Measurements from ENCODE around the gene BIRC2.

Gene BIRC2

DNA sequence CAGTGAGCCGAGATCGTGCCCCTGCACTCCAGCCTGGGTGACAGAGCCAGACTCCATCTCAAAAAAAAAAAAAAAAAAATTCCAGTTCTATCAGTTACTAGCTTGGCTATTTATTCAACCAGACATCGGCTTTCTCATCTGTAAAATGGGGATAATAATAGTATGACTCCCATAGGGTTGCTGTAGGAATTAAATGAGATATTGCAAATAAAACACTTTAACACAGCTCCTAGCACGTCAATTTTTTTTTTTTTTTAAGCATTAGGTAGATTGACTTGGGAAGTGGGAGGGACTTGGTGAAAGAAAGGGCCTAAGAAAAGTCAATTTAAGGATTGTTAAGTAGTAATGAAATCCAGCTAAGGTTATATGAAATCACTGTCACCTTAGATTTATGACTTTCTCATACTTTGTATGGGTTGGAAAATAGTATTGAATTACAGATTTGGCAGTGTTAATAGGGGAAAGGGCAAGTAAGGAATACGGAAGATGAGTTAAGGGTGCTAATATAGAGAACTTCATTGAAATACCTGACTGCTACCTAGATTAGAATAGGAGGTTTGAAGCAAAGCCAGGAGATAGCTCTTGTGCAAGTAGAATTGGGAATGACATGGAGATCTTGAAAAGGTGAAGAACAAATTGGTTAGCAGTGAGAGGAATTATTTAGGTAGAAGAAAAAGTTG, 28.8 kb downstream of the BIRC2 start:
- H3K27me3 ChIP-seq (ENCODE audit: low read depth, low read length), result no peaks in the 10 kb centered on the region
- no peak overlapping the region for H3K9ac ChIP-seq (ENCODE audit: low read length)
- TF ChIP-seq, protein P1, sequence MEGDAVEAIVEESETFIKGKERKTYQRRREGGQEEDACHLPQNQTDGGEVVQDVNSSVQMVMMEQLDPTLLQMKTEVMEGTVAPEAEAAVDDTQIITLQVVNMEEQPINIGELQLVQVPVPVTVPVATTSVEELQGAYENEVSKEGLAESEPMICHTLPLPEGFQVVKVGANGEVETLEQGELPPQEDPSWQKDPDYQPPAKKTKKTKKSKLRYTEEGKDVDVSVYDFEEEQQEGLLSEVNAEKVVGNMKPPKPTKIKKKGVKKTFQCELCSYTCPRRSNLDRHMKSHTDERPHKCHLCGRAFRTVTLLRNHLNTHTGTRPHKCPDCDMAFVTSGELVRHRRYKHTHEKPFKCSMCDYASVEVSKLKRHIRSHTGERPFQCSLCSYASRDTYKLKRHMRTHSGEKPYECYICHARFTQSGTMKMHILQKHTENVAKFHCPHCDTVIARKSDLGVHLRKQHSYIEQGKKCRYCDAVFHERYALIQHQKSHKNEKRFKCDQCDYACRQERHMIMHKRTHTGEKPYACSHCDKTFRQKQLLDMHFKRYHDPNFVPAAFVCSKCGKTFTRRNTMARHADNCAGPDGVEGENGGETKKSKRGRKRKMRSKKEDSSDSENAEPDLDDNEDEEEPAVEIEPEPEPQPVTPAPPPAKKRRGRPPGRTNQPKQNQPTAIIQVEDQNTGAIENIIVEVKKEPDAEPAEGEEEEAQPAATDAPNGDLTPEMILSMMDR (IDR thresholded peaks at IDR 0.05; ENCODE audit: low read depth, low read length), result no peak
- TF ChIP-seq EZH2phosphoT487 (IDR thresholded peaks at IDR 0.05; ENCODE audit: low read depth), result no peak
- no peak overlapping the region for H3K4me3 ChIP-seq (ENCODE audit: low read length)
- no peaks in the 10 kb centered on the region for H3K79me2 ChIP-seq (ENCODE audit: low read length)
- no peaks in the 10 kb centered on the region for H3K4me1 ChIP-seq (ENCODE audit: low read length)
- H3K9me3 ChIP-seq (ENCODE audit: insufficient read depth, low read length), result no peaks in the 10 kb centered on the region
- H4K20me1 ChIP-seq (ENCODE audit: insufficient read depth, low read length), result 0 out of 2 replicates have a peak, but pooled peaks cover 2% of the 10 kb centered on the region
- H3K27ac ChIP-seq (ENCODE audit: low read length), result no peak overlapping the region
- H2AFZ ChIP-seq (ENCODE audit: low read depth, low read length), result no peak overlapping the region
- H3K36me3 ChIP-seq (replicated peaks; ENCODE audit: low read depth, low read length), result peaks cover 14% of the 10 kb centered on the region
- H3K4me2 ChIP-seq (ENCODE audit: low read length), result no peak overlapping the region

DNA sequence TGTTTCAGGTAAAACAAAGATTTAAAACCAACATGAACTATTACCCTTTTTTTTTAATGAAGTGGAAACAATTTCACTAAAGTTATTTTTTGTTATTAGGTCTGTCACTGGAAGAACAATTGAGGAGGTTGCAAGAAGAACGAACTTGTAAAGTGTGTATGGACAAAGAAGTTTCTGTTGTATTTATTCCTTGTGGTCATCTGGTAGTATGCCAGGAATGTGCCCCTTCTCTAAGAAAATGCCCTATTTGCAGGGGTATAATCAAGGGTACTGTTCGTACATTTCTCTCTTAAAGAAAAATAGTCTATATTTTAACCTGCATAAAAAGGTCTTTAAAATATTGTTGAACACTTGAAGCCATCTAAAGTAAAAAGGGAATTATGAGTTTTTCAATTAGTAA, 30.9 kb downstream of the BIRC2 start:
- H2AFZ ChIP-seq (ENCODE audit: low read depth, low read length), result no peak overlapping the region
- no peak overlapping the region for H3K4me3 ChIP-seq (ENCODE audit: low read length)
- no peaks in the 10 kb centered on the region for H3K9me3 ChIP-seq (ENCODE audit: insufficient read depth, low read length)
- no peaks in the 10 kb centered on the region for H3K79me2 ChIP-seq (ENCODE audit: low read length)
- 0 out of 2 replicates have a peak, but pooled peaks cover 2% of the 10 kb centered on the region for H4K20me1 ChIP-seq (ENCODE audit: insufficient read depth, low read length)
- no peaks in the 10 kb centered on the region for H3K4me1 ChIP-seq (ENCODE audit: low read length)
- H3K27ac ChIP-seq (ENCODE audit: low read length), result no peak overlapping the region
- no peak overlapping the region for H3K9ac ChIP-seq (ENCODE audit: low read length)
- H3K27me3 ChIP-seq (ENCODE audit: low read depth, low read length), result no peaks in the 10 kb centered on the region
- TF ChIP-seq, protein P1 (IDR thresholded peaks at IDR 0.05; ENCODE audit: low read depth, low read length), result no peak
- TF ChIP-seq EZH2phosphoT487 (IDR thresholded peaks at IDR 0.05; ENCODE audit: low read depth), result no peak
- H3K4me2 ChIP-seq (ENCODE audit: low read length), result no peak overlapping the region
- H3K36me3 ChIP-seq (replicated peaks; ENCODE audit: low read depth, low read length), result peaks cover 14% of the 10 kb centered on the region

DNA sequence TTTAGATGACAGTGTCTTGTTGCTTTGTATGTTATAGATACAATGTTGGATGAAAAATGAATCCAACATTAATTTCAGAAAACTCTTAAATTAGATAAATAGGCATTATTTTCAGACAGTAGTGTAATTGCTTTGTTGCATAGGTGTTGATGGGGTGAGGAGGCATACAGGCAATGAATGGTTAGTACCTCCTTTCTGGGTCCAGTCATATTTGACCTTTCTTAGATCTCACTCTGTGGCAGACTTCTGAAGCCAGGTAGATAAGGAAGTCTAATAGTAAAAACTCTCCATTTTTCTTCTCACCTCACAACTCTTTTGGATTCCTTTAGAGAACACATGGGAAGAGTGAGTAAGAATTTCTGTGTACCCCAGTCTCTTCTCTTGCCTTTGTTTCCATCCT, 31.8 kb downstream of the BIRC2 start:
- Histone ChIP-seq H3K4me3 (ENCODE audit: low read length) (no peak overlapping the region), H3K9ac (ENCODE audit: low read length) (no peak overlapping the region), H3K4me1 (ENCODE audit: low read length) (no peaks in the 10 kb centered on the region), H3K79me2 (ENCODE audit: low read length) (no peaks in the 10 kb centered on the region), H4K20me1 (ENCODE audit: insufficient read depth, low read length) (0 out of 2 replicates have a peak, but pooled peaks cover 2% of the 10 kb centered on the region), H2AFZ (ENCODE audit: low read depth, low read length) (no peak overlapping the region), H3K4me2 (ENCODE audit: low read length) (no peak overlapping the region), H3K27me3 (ENCODE audit: low read depth, low read length) (no peaks in the 10 kb centered on the region), H3K9me3 (ENCODE audit: insufficient read depth, low read length) (no peaks in the 10 kb centered on the region), H3K27ac (ENCODE audit: low read length) (no peak overlapping the region), H3K36me3 (replicated peaks; ENCODE audit: low read depth, low read length) (peaks cover 14% of the 10 kb centered on the region)
- TF ChIP-seq, protein P1 (IDR thresholded peaks at IDR 0.05; ENCODE audit: low read depth, low read length), result no peak
- TF ChIP-seq EZH2phosphoT487 (IDR thresholded peaks at IDR 0.05; ENCODE audit: low read depth), result no peak

DNA sequence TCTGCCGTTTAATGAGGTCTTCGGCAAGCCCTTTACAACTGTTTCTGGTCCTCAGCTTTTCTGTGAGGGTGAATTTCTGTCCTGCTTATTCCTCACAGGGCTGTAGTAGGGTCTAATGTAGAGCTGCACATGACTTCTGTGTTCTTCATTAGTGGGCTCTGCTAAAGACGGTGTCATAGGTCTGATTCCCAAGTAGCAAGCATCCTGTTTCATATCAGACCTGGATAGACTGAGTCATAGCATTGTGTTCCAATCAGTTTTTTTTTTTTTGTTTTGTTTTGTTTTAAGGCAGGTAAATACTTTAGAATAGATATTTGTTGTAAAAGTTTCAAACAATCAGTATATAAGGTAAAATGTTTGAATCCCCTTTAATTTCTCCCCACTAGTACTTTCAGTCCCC, 35.4 kb downstream of the BIRC2 start:
- Histone ChIP-seq H3K4me1 (ENCODE audit: low read length) (no peaks in the 10 kb centered on the region), H3K27ac (ENCODE audit: low read length) (no peak overlapping the region), H3K9me3 (ENCODE audit: insufficient read depth, low read length) (no peaks in the 10 kb centered on the region), H2AFZ (ENCODE audit: low read depth, low read length) (no peak overlapping the region), H3K36me3 (replicated peaks; ENCODE audit: low read depth, low read length) (peaks cover 19% of the 10 kb centered on the region), H3K4me3 (ENCODE audit: low read length) (no peak overlapping the region), H3K9ac (ENCODE audit: low read length) (no peak overlapping the region), H3K27me3 (ENCODE audit: low read depth, low read length) (no peaks in the 10 kb centered on the region), H3K79me2 (ENCODE audit: low read length) (no peaks in the 10 kb centered on the region), H3K4me2 (ENCODE audit: low read length) (no peak overlapping the region), H4K20me1 (ENCODE audit: insufficient read depth, low read length) (no peaks in the 10 kb centered on the region)
- TF ChIP-seq, protein P1 (IDR thresholded peaks at IDR 0.05; ENCODE audit: low read depth, low read length), result no peak
- no peak for TF ChIP-seq EZH2phosphoT487 (IDR thresholded peaks at IDR 0.05; ENCODE audit: low read depth)

All from OCI-LY3 (cell line).